ENCODE measurements around the gene LRRC38.

DNA sequence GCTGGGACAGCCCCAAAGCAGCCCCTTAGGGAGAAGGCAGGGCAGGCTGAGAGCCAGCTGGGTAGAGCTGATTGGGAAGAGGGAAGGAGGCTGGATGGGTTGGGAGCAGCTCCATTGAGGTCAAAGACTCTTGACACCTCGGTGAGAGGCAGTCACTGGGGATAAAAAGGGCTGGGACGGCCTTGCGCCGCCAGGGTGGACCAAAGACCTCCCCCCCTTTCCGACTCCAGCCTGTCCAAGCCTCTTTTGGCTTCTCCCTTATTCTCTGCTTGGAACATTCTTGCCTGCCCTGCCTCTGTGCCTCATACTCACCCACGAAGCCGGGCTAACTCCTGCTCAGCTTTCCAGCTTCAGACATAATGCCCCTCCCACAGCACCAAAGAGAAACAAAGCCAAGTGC lies 51.1 kb downstream of the LRRC38 start:
- TF ChIP-seq, protein P1, sequence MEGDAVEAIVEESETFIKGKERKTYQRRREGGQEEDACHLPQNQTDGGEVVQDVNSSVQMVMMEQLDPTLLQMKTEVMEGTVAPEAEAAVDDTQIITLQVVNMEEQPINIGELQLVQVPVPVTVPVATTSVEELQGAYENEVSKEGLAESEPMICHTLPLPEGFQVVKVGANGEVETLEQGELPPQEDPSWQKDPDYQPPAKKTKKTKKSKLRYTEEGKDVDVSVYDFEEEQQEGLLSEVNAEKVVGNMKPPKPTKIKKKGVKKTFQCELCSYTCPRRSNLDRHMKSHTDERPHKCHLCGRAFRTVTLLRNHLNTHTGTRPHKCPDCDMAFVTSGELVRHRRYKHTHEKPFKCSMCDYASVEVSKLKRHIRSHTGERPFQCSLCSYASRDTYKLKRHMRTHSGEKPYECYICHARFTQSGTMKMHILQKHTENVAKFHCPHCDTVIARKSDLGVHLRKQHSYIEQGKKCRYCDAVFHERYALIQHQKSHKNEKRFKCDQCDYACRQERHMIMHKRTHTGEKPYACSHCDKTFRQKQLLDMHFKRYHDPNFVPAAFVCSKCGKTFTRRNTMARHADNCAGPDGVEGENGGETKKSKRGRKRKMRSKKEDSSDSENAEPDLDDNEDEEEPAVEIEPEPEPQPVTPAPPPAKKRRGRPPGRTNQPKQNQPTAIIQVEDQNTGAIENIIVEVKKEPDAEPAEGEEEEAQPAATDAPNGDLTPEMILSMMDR (conservative IDR thresholded peaks at IDR 0.05) = no peak
- no peak for TF ChIP-seq ZFX (IDR thresholded peaks at IDR 0.05)
